ENCODE data around the gene C9orf153.

The C9orf153 gene

GRCh38 chr9:86259557-86259956, at the start of gene C9orf153:
Gene C9orf153 (minus strand): TSS chr9:86259657. CDS start chr9:86229603, 30,054 bp downstream.
- ChIA-PET POLR2A (ENCODE audit: low non-redundant PET) (no interaction called here), CTCF (no interaction called here)
- no peak for DNase-seq (ENCODE audit: low spot score)
- no peak for TF ChIP-seq CTCF (conservative IDR thresholded peaks at IDR 0.05; ENCODE audit: low read depth)
- H3K27ac ChIP-seq = no peak within 1 kb of the TSS

- ChIA-PET CTCF (interaction anchor here (1.5 kb wide), 1 partner anchor 11 kb away, joined by 4 read pairs; no protein-coding TSS in a partner anchor), POLR2A (ENCODE audit: low non-redundant PET) (no interaction called here)
- TF ChIP-seq CTCF (conservative IDR thresholded peaks at IDR 0.05; ENCODE audit: low read depth) = no peak
- no peak overlapping the region for H3K27ac ChIP-seq
- DNase-seq (ENCODE audit: low spot score) = no peak
Observed at GRCh38 chr9:86308687-86309086, 49.2 kb upstream of the C9orf153 start.

- no peak for TF ChIP-seq CTCF (conservative IDR thresholded peaks at IDR 0.05; ENCODE audit: low read depth)
- ChIA-PET POLR2A (ENCODE audit: low non-redundant PET) (no interaction called here), CTCF (interaction anchor here (0.6 kb wide), 1 partner anchor 102 kb away, joined by 6 read pairs; no protein-coding TSS in a partner anchor)
- no peak overlapping the region for H3K27ac ChIP-seq
- DNase-seq (ENCODE audit: low spot score) = no peak
Observed at GRCh38 chr9:86304236-86304730, 44.8 kb upstream of the C9orf153 start.

- peak; percentile 61 for DNase-seq (ENCODE audit: low spot score)
- H3K27ac ChIP-seq = no peak overlapping the region
- CTCF ChIA-PET = interaction anchor here (0.6 kb wide), 1 partner anchor 101 kb away, joined by 6 read pairs; no protein-coding TSS in a partner anchor
- POLR2A ChIA-PET (ENCODE audit: low non-redundant PET) = no interaction called here
- no peak for TF ChIP-seq CTCF (conservative IDR thresholded peaks at IDR 0.05; ENCODE audit: low read depth)
Observed at GRCh38 chr9:86303316-86303975, 44.0 kb upstream of the C9orf153 start.

- no peak overlapping the region for H3K27ac ChIP-seq
- no peak for TF ChIP-seq CTCF (conservative IDR thresholded peaks at IDR 0.05; ENCODE audit: low read depth)
- no peak for DNase-seq (ENCODE audit: low spot score)
- POLR2A ChIA-PET (ENCODE audit: low non-redundant PET) = no interaction called here
- CTCF ChIA-PET = no interaction called here
Observed at GRCh38 chr9:86301686-86302085, 42.2 kb upstream of the C9orf153 start.

- ChIA-PET CTCF (no interaction called here), POLR2A (ENCODE audit: low non-redundant PET) (no interaction called here)
- no peak for TF ChIP-seq CTCF (conservative IDR thresholded peaks at IDR 0.05; ENCODE audit: low read depth)
- no peak overlapping the region for H3K27ac ChIP-seq
- no peak for DNase-seq (ENCODE audit: low spot score)
Observed at GRCh38 chr9:86300701-86301100, 41.2 kb upstream of the C9orf153 start.
